Neural cell (in vitro differentiated cells): ENCODE results near the gene FN1. TPM values are rescaled to one million over a fixed set of nuclear protein-coding genes. Genes with fewer than 3 reads are reported as not detected.

ENCODE experiments used
- H2AFZ ChIP-seq: fragments of 200-600, 300-800 bp; sonication (generic), shearing (Covaris generic); 2 replicates; pipeline ENCODE4 v1.6.0; 2014; ENCODE audit warnings: low read depth, mild to moderate bottlenecking, antibody characterized with exemption, low read length, moderate library complexity
- H3F3A ChIP-seq: fragments of 200-600 bp; shearing (Covaris generic); 2 replicates; pipeline ENCODE4 v1.6.1; 2016; ENCODE audit warnings: mild to moderate bottlenecking, moderate library complexity, mixed read lengths, antibody characterized with exemption, low read length; ENCODE audit not compliant: insufficient read depth, poor library complexity, severe bottlenecking
- H3K27ac ChIP-seq: fragments of 200-600, 300-800 bp; sonication (generic), shearing (Covaris generic); 2 replicates; pipeline ENCODE4 v1.5.1; 2014; ENCODE audit warnings: mild to moderate bottlenecking, low read length, moderate library complexity
- H3K27me3 ChIP-seq: fragments of 300-800, 200-600 bp; sonication (generic), shearing (Covaris generic); 2 replicates; pipeline ENCODE4 v1.6.0; 2014; ENCODE audit warnings: mild to moderate bottlenecking, low read depth, low read length, moderate library complexity; ENCODE audit not compliant: insufficient read depth
- H3K36me3 ChIP-seq: fragments of 300-800, 200-600 bp; sonication (generic), shearing (Covaris generic); 2 replicates; pipeline ENCODE4 v1.5.1; 2014; ENCODE audit warnings: mild to moderate bottlenecking, antibody characterized with exemption, low read length, moderate library complexity; ENCODE audit not compliant: insufficient read depth
- H3K4me2 ChIP-seq: fragments of 300-800, 200-600 bp; sonication (generic), shearing (Covaris generic); 2 replicates; pipeline ENCODE4 v1.6.0; 2014; ENCODE audit warnings: mild to moderate bottlenecking, low read length
- H3K4me3 ChIP-seq: fragments of 300-800, 200-600 bp; sonication (generic), shearing (Covaris generic); 2 replicates; pipeline ENCODE4 v1.5.1; 2014; ENCODE audit warnings: mild to moderate bottlenecking, low read length, moderate library complexity
- H3K79me2 ChIP-seq: fragments of 200-600 bp; shearing (Covaris generic); replicated peaks from 2 replicates; pipeline ENCODE4 v1.6.0; 2014; ENCODE audit warnings: mild to moderate bottlenecking, low read length, moderate library complexity; ENCODE audit not compliant: insufficient read depth
- H3K9ac ChIP-seq: fragments of 300-800, 200-600 bp; sonication (generic), shearing (Covaris generic); 2 replicates; pipeline ENCODE4 v1.6.1; 2016; ENCODE audit warnings: mild to moderate bottlenecking, low read length, mixed read lengths
- H3K9me2 ChIP-seq: fragments of 200-600 bp; shearing (Covaris generic); 2 replicates; pipeline ENCODE4 v1.6.1; 2016; ENCODE audit warnings: mild to moderate bottlenecking, low read length, mixed read lengths; ENCODE audit not compliant: insufficient read depth
- H3K9me3 ChIP-seq: fragments of 200-600, 300-800 bp; sonication (generic), shearing (Covaris generic); 2 replicates; pipeline ENCODE4 v1.6.1; 2016; ENCODE audit warnings: mild to moderate bottlenecking, mixed run types, low read length, moderate library complexity, mixed read lengths
- H4K20me1 ChIP-seq: fragments of 200-600 bp; shearing (Covaris generic); 2 replicates; pipeline ENCODE4 v1.6.1; 2016; ENCODE audit warnings: mild to moderate bottlenecking, mixed run types; ENCODE audit not compliant: insufficient read depth
- CTCF ChIP-seq: fragments of 450-650 bp; IDR thresholded peaks from 2 replicates; pipeline ENCODE4 v1.5.1; 2014; ENCODE audit warnings: antibody characterized with exemption, mild to moderate bottlenecking, moderate library complexity; ENCODE audit not compliant: poor library complexity, severe bottlenecking
- EP300 ChIP-seq: fragments of 450-650 bp; conservative IDR thresholded peaks from 2 replicates; pipeline ENCODE4 v1.6.1; 2014; ENCODE audit warnings: antibody characterized with exemption, mild to moderate bottlenecking, moderate library complexity; ENCODE audit not compliant: poor library complexity, severe bottlenecking
- EZH2 ChIP-seq: fragments of 200-600, 300-800 bp; shearing (Covaris generic), sonication (generic); IDR thresholded peaks from 2 replicates; pipeline ENCODE4 v1.6.1; 2014; ENCODE audit warnings: antibody characterized with exemption, low read length, borderline replicate concordance, mild to moderate bottlenecking; ENCODE audit not compliant: insufficient read depth, poor library complexity, severe bottlenecking
- MXI1 ChIP-seq: fragments of 450-650 bp; conservative IDR thresholded peaks from 2 replicates; pipeline ENCODE4 v1.6.1; 2014; ENCODE audit warnings: antibody characterized with exemption, mild to moderate bottlenecking; ENCODE audit not compliant: poor library complexity, severe bottlenecking
- POLR2AphosphoS5 ChIP-seq: IDR thresholded peaks from 2 replicates; pipeline ENCODE4 v1.6.1; 2012
- RAD21 ChIP-seq: fragments of 450-650 bp; conservative IDR thresholded peaks from 2 replicates; pipeline ENCODE4 v1.6.1; 2014; ENCODE audit warnings: antibody characterized with exemption, mild to moderate bottlenecking, moderate library complexity
- REST ChIP-seq: IDR thresholded peaks from 2 replicates; pipeline ENCODE4 v1.6.1; 2012; ENCODE audit warnings: borderline replicate concordance
- SMC3 ChIP-seq: fragments of 450-650 bp; conservative IDR thresholded peaks from 2 replicates; pipeline ENCODE4 v1.6.1; 2014; ENCODE audit warnings: antibody characterized with exemption, mild to moderate bottlenecking, moderate library complexity; ENCODE audit not compliant: poor library complexity
- TAF1 ChIP-seq: IDR thresholded peaks from 2 replicates; pipeline ENCODE4 v1.6.1; 2012; ENCODE audit warnings: low read depth
- polyA plus RNA-seq: library from polyadenylated mRNA; depleted of rRNA; stranded (reverse); fragments of >200 nt; gene quantifications from 2 replicates; pipeline ENCODE4 v1.2.3, GENCODE V29; 2014

The FN1 gene
- polyA plus RNA-seq, 1 donor from 2014 or later: 0.93 TPM

- no peaks in the 10 kb centered on the region for H3K9me2 ChIP-seq
- H3K4me2 ChIP-seq: no peak overlapping the region
- no peak overlapping the region for H3K9ac ChIP-seq
- H3K9me3 ChIP-seq: no peaks in the 10 kb centered on the region
- H2AFZ ChIP-seq: no peak overlapping the region
- H3K27me3 ChIP-seq: no peaks in the 10 kb centered on the region
- no peak for TF ChIP-seq CTCF
- no peak for TF ChIP-seq EP300
- TF ChIP-seq SMC3: no peak
- no peak for TF ChIP-seq EZH2
- TF ChIP-seq MXI1: no peak
- no peak for TF ChIP-seq RAD21
- no peak for TF ChIP-seq POLR2AphosphoS5
- TF ChIP-seq REST: no peak
- no peak for TF ChIP-seq TAF1
- H3K36me3 ChIP-seq: no peaks in the 10 kb centered on the region
- H3K79me2 ChIP-seq: no peaks in the 10 kb centered on the region
- no peaks in the 10 kb centered on the region for H4K20me1 ChIP-seq
- no peak overlapping the region for H3K4me3 ChIP-seq
- H3F3A ChIP-seq: no peaks in the 10 kb centered on the region
- H3K27ac ChIP-seq: no peak overlapping the region
Measured at GRCh38 chr2:215328066-215328465, 107.8 kb downstream of the FN1 start.

GRCh38 chr2:215324811-215325210 lies 111.1 kb downstream of the FN1 start:
- Histone ChIP-seq H3K27me3 (no peaks in the 10 kb centered on the region), H3F3A (no peaks in the 10 kb centered on the region), H3K4me2 (no peak overlapping the region), H3K4me3 (no peak overlapping the region), H3K79me2 (no peaks in the 10 kb centered on the region), H4K20me1 (no peaks in the 10 kb centered on the region), H3K9me2 (no peaks in the 10 kb centered on the region), H2AFZ (no peak overlapping the region), H3K36me3 (no peaks in the 10 kb centered on the region), H3K9ac (no peak overlapping the region), H3K9me3 (no peaks in the 10 kb centered on the region), H3K27ac (no peak overlapping the region)
- TF ChIP-seq TAF1: no peak

GRCh38 chr2:215320679-215321078 lies 115.2 kb downstream of the FN1 start:
- no peak overlapping the region for H3K27ac ChIP-seq
- H4K20me1 ChIP-seq: no peaks in the 10 kb centered on the region
- H3K36me3 ChIP-seq: no peaks in the 10 kb centered on the region
- TF ChIP-seq SMC3: no peak
- no peak for TF ChIP-seq EP300
- no peak for TF ChIP-seq MXI1
- no peak for TF ChIP-seq TAF1
- TF ChIP-seq EZH2: no peak
- no peak for TF ChIP-seq RAD21
- no peak for TF ChIP-seq POLR2AphosphoS5
- no peak for TF ChIP-seq REST
- no peak for TF ChIP-seq CTCF
- H3K79me2 ChIP-seq: no peaks in the 10 kb centered on the region
- H3K9me2 ChIP-seq: no peaks in the 10 kb centered on the region
- no peaks in the 10 kb centered on the region for H3F3A ChIP-seq
- no peak overlapping the region for H3K4me3 ChIP-seq
- no peak overlapping the region for H3K4me2 ChIP-seq
- H2AFZ ChIP-seq: no peak overlapping the region
- no peaks in the 10 kb centered on the region for H3K9me3 ChIP-seq
- no peak overlapping the region for H3K9ac ChIP-seq
- H3K27me3 ChIP-seq: no peaks in the 10 kb centered on the region
